ENCODE results near the gene IFI27L2.

DNA sequence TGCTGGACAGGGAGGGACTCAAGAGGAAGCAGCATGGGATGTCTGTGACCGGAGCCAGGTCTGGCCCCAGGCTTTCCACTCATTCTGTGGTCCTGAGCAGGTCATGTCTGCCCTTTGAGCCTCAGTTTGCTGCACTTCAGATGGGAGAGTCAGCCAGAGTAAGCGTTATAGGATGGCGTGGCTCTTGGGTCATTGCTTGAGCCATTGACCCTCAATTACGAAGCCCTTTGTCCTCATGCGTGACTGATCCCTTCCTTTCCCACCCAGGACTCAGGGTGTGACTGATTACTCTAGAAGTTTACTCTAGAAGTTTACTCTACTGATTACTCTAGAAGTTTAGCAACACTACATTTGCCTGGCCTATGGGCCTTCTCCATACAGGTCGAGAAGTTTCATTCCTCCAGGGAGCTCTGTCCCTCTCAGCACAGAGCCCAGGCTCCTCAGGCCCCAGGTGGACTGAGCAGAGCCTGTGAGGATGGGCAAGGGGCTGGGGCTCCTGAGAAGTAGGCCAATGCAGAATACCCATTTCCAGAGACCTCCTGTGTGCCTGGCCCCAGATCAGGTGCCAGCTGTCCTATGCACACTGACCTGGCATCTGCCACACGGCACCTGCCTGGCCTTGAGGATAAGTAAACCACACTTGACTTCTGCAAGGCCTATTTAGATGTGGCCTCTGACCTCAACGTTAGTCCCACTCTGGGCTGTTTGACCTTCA is 26.5 kb downstream of the IFI27L2 start:
- no peak for TF ChIP-seq EZH2 (IDR thresholded peaks at IDR 0.05; ENCODE audit: insufficient read depth, poor library complexity, severe bottlenecking)
- TF ChIP-seq EZH2phosphoT487 (IDR thresholded peaks at IDR 0.05; ENCODE audit: insufficient read depth, low read depth), result no peak
